HL-60 (cell line): ENCODE results near the gene CACNA1I.

Experiments used
- DNase-seq, 2 experiments: peaks; one replicate each; pipeline ENCODE4 v3.0.0-alpha.2; 2010 to 2020; ENCODE audit warnings: low read depth in 1 of 2, low spot score in 1 of 2
- H3K27ac ChIP-seq: fragments of 250-450 bp; sonication (Bioruptor Pico); replicated peaks from 2 replicates; pipeline ENCODE4 v1.5.1; 2020; ENCODE audit warnings: mild to moderate bottlenecking, moderate library complexity
- H3K27me3 ChIP-seq: fragments of 250-450 bp; sonication (Bioruptor Pico); 2 replicates; pipeline ENCODE4 v1.5.1; 2021; ENCODE audit warnings: mild to moderate bottlenecking, moderate library complexity; ENCODE audit not compliant: insufficient read depth, poor library complexity, severe bottlenecking
- H3K4me3 ChIP-seq: replicated peaks from 2 replicates; pipeline ENCODE4 v1.5.1; 2011; ENCODE audit warnings: mild to moderate bottlenecking, control low read depth, low read length; ENCODE audit not compliant: insufficient read depth
- CTCF ChIP-seq: IDR thresholded peaks from one replicate; pipeline ENCODE4 v1.5.1; 2011; ENCODE audit warnings: low read length, control low read depth, inconsistent platforms; ENCODE audit not compliant: insufficient read depth
- GABPA ChIP-seq: IDR thresholded peaks from 2 replicates; pipeline ENCODE4 v1.6.1; 2012; ENCODE audit warnings: low read depth
- POLR2AphosphoS5 ChIP-seq: IDR thresholded peaks from 2 replicates; pipeline ENCODE4 v1.6.1; 2012; ENCODE audit warnings: low read depth
- REST ChIP-seq: IDR thresholded peaks from 2 replicates; pipeline ENCODE4 v1.6.1; 2012; ENCODE audit warnings: low read depth; ENCODE audit not compliant: insufficient replicate concordance
- SPI1 ChIP-seq: IDR thresholded peaks from 2 replicates; pipeline ENCODE4 v1.6.1; 2012; ENCODE audit warnings: low read depth, mild to moderate bottlenecking, borderline replicate concordance

CACNA1I gene

GRCh38 chr22:39628563-39629080 is 58.1 kb downstream of the CACNA1I start:
- TF ChIP-seq POLR2AphosphoS5, result no peak
- no peak for TF ChIP-seq CTCF
- TF ChIP-seq SPI1, result no peak
- TF ChIP-seq GABPA, result no peak
- no peak for TF ChIP-seq REST
- Histone ChIP-seq H3K4me3 (no peak overlapping the region), H3K27me3 (peaks cover 9% of the 10 kb centered on the region), H3K27ac (no peak overlapping the region)
- no peak for DNase-seq

GRCh38 chr22:39629851-39630250 is 59.3 kb downstream of the CACNA1I start:
- Histone ChIP-seq H3K4me3 (no peak overlapping the region), H3K27ac (no peak overlapping the region), H3K27me3 (peaks cover 2% of the 10 kb centered on the region)
- no peak for TF ChIP-seq GABPA
- TF ChIP-seq POLR2AphosphoS5, result no peak
- no peak for TF ChIP-seq REST
- no peak for TF ChIP-seq CTCF
- TF ChIP-seq SPI1, result no peak
- no peak for DNase-seq

GRCh38 chr22:39630721-39631120 is 60.2 kb downstream of the CACNA1I start:
- TF ChIP-seq CTCF (no peak), REST (no peak), GABPA (no peak), POLR2AphosphoS5 (no peak), SPI1 (no peak)
- no peak for DNase-seq
- no peak overlapping the region for H3K4me3 ChIP-seq
- H3K27ac ChIP-seq, result no peak overlapping the region
- H3K27me3 ChIP-seq, result no peaks in the 10 kb centered on the region
